GM19193 (cell line): Measurements from ENCODE around the gene CDCA4.

Source experiments
- POLR2A ChIP-seq: IDR thresholded peaks from 4 replicates; pipeline ENCODE4 v1.6.1; 2011; ENCODE audit not compliant: insufficient read depth, insufficient read length; ENCODE audit errors: extremely low read depth

The CDCA4 gene

GRCh38 chr14:105010891-105011291 is 10.0 kb downstream of the CDCA4 start:
- no peak for TF ChIP-seq POLR2A

- TF ChIP-seq POLR2A, result no peak
Observed at GRCh38 chr14:105010106-105010505, 10.8 kb downstream of the CDCA4 start.

DNA sequence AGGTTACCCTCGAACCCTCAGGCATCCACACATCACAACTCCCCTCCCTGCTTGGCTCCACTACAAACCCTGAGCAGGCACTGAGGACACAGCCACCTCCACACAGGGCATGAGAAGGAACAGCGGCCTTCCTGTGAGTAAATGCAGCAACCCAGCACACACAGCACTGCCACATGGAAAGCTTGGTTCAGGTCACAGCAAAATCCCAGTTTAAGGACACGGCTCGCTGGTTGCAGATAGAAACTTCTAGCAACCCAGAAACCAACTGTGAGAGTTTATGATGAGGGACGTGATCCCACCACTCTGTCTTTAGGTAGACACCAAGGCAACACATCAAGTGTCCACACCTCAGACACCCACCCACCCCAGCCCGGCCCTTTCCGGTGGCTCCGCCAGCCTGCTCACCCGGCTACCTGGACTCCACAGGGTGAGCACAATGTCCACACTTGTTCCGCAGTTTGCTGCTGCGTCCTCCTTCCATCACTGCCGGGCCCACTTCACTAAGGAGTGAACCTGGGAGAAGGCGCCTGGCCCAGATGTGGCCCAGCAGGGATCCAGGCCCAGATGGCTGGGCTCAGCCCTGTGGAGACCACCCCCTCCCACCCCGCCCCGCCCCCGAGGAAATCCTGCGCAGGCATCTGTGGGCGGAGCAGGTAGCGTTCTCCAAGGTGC is 13.2 kb downstream of the CDCA4 start:
- no peak for TF ChIP-seq POLR2A

DNA sequence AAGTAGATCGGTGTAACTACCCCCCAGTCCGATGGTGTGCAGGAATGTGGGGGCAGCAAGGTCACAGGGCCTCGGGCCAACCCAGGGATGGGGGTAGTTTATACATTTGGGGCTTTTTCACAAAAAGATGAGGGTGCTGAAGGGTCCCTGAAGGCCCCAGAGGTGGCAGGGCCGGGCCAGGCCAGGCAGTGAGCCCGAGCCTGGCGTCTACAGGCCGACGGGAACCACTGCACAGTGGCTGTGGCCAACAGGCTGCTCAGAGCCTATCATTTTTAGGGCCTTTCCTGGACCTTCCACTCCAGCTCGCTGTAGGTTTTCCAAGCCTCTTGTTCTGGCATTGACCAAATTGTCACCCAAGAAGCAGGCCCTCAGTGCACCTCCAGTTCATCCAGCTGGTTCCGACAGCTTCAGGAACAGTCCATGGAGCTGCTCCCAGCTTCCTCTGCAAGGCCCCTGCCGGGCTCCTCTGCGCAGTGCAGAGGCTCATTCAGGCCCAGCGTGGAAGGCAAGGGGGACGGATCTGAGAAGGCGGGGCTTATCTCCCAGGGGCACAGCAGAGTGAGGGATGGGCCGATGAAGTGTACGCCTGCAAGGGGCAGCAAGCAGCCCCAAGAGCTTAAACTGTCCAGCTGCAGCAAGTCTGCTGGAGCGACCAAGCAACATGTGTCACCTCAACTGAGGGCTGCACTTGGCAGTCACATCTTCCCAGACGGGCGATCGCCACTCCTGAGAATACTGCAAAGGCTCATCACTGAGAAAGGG is 13.9 kb downstream of the CDCA4 start:
- TF ChIP-seq POLR2A, result no peak

GRCh38 chr14:105005929-105006830 is 14.7 kb downstream of the CDCA4 start:
- TF ChIP-seq POLR2A, result no peak

DNA sequence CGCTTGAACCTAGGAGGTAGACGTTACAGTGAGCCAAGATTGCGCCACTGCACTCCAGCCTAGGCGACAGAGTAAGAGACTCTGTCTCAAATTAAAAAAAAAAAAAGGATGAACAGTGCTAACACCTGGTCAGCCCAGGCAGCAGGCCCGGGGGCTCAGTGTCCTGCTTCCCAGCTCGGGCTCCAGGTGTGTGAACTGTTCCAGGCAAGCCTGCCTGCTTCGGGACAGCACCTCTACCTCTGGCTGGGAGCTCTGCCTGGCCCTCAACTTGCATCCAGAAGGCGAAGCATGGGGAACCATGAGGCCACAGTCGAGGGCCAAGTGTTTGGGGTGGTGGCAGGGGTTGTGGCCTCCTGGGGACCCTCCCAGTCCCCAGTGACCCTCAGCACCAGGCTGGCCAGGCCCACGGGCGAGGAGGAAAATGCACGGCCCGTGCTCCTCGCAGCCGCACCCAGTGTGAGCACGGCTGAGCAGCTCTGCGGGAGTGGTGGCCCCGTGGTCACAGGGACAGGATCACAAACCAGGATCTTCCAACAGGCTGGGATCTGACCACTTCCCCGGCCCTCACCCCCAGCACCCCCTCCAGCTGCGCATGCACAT is 15.5 kb downstream of the CDCA4 start:
- peak; percentile 8 for TF ChIP-seq POLR2A

- TF ChIP-seq POLR2A, result no peak
Observed at GRCh38 chr14:104999361-104999760, 21.5 kb downstream of the CDCA4 start.

DNA sequence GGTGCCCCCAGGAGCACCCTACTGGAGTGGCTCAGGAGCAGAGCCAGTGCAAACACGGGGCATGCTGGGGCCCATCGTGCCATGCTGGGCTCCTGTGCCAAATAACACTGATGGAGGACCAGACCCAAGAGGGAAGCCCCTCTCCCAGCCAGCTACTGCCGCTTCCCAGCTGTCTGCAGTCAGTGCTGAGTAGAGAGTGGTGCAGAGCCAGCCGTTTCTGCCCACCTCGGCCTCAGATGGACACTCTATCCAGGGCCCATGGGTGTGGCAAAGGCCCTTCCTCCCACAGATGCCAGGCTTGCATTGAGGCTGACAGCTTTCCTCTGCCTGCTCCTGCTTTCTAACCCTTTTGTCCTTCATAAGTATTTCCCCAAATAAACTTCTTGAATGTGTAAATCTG is 22.1 kb downstream of the CDCA4 start:
- no peak for TF ChIP-seq POLR2A

GRCh38 chr14:104996483-104996882 is 24.4 kb downstream of the CDCA4 start:
- TF ChIP-seq POLR2A, result no peak

- no peak for TF ChIP-seq POLR2A
Observed at GRCh38 chr14:104996032-104996431, 24.9 kb downstream of the CDCA4 start.

DNA sequence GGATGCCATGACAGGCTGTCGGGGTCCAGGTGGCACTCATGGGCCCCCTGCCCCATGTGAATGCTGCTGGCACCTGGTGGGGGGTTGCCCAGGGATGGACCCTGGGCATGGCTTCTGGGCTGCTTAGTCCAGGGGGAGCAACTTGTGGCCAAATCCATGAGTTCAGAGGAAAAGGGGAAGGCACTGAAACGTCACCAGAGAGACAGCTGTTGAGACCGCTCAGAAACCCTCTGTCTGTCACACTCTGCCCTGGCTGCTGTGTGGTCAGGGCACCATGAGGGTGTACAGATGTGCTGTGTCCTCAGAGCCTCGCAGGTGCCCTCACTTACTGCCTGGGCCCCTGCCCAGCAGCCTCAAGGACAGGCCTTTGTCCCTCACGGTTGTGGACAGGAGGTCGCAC is 25.9 kb downstream of the CDCA4 start:
- no peak for TF ChIP-seq POLR2A

DNA sequence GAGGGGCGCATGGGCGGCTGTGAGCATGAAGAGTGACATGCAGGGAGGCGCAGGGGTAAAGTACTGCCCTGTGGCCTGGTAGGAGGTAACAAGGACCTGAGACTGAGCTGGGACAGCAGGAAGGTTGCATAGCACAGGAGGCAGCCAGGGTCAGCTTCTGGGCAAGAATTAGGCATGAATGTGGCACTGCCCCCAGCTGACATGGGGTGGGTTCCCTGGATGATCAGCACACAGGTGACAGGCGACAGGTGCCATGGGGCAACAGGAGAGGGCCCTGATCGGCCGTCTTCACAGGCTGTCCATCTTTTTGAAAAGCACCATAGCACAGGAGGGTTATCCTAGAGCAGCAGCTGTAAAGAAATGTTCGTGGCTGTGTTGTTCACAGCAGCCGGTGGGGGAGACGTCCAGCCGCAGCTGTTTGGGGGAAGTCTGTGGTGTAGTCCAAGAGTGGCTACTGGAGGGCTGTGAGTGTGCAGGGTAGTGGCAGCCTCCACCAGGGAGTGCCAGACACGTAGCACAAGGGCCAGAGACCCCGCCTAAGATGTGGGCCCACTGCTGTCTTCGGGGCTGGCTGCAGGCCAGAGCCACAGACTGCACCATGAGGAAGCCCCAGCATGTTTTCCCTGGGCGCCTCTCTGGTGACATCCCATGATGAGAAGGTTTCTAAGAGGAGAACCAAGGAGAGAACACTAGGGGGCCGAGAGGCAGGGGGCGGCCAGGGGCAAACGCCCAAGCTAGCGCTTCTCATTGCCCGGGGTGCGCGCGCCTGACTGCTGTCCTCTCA is 26.9 kb downstream of the CDCA4 start:
- no peak for TF ChIP-seq POLR2A

- TF ChIP-seq POLR2A, result no peak
Observed at GRCh38 chr14:104993306-104993705, 27.6 kb downstream of the CDCA4 start.

DNA sequence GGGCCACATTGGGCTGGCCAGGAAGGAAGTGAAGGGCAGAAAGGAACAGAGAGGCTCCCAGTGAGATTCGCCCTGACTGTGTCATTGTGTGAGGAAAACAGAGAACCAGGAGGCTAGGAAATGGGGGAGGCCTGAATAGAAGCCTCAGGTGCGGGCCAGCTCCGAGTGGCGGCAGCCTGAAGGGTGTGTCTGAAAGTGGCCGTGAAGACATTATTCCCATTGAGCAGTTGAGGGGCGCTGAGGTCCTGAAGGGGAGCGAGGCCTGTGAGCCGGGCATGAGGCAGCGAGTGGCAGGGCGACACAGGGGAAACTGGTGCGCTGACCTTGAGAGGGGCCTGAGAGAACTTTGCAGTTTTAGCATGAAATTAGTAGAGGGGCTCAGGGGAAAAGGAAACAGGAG is 28.4 kb downstream of the CDCA4 start:
- TF ChIP-seq POLR2A, result no peak

- TF ChIP-seq POLR2A, result no peak
Observed at GRCh38 chr14:104991896-104992230, 29.0 kb downstream of the CDCA4 start.

GRCh38 chr14:104989951-104990303 is 31.0 kb downstream of the CDCA4 start:
- TF ChIP-seq POLR2A, result no peak
